Left lung (tissue), 10 donors: Measurements from ENCODE around the gene NR3C2. TPM values are rescaled to one million over a fixed set of nuclear protein-coding genes. Genes with fewer than 3 reads are reported as not detected.

ENCODE experiments used
- ATAC-seq: fragments of 200-7000 bp; cut with Tn5 transposase; one replicate; pipeline ENCODE4 v1.9.1; 2020; ENCODE audit warnings: moderate library complexity
- DNase-seq, 4 donors: peaks; one replicate each; pipeline ENCODE4 v3.0.0-alpha.2; 2013 to 2020
- H3K27ac ChIP-seq, 2 donors: fragments of 200-600 bp; sonication (generic) in 1 of 2; one replicate each; pipeline versions ENCODE4 v1.5.0 to v1.8.0; 2020 to 2021
- H3K27me3 ChIP-seq, 2 donors: fragments of 200-600 bp; sonication (generic) in 1 of 2; one replicate each; pipeline versions ENCODE4 v1.5.0 to v1.8.0; 2020 to 2021
- H3K36me3 ChIP-seq, 2 donors: fragments of 200-600 bp; sonication (generic) in 1 of 2; one replicate each; pipeline versions ENCODE4 v1.5.0 to v1.8.0; 2020 to 2021
- H3K4me1 ChIP-seq, 2 donors: fragments of 200-600 bp; one replicate each; pipeline ENCODE4 v1.8.0; 2021
- H3K4me3 ChIP-seq, 2 donors: fragments of 200-600 bp; sonication (generic) in 1 of 2; one replicate each; pipeline versions ENCODE4 v1.5.0 to v1.8.0; 2020 to 2021; ENCODE audit warnings: mild to moderate bottlenecking in 1 of 2
- H3K9me3 ChIP-seq, 2 donors: fragments of 200-600 bp; sonication (generic) in 1 of 2; one replicate each; pipeline versions ENCODE4 v1.5.0 to v1.8.0; 2020 to 2021
- intact Hi-C, 2 donors: fragments of 100-400 bp; cut with DNase I; formaldehyde crosslinking; loops; one replicate each; pipeline versions ENCODE4 v1.11.2 to v1.14.2; 2022
- polyA plus RNA-seq, 6 donors: library from polyadenylated mRNA; unstranded; fragments of 120-200 nt; gene quantifications; one replicate each; pipeline ENCODE4 v1.2.1, GENCODE V29; 2013; ENCODE audit not compliant: insufficient read length in 6 of 6
- total RNA-seq, 2 donors: library from RNA; stranded (reverse); fragmentation: NEBNext Ultra II Directional; extraction: Animal tissue kit (Norgen Biotek cat#: 25700); gene quantifications; one replicate each; pipeline ENCODE4 v1.2.1, GENCODE V29; 2021
- TF ChIP-seq, protein P1 (sequence below), 2 donors: fragments of 200-600 bp; sonication (generic) in 1 of 2; IDR thresholded peaks; one replicate each; pipeline versions ENCODE4 v1.5.0 to v1.8.0; 2021; ENCODE audit warnings: antibody characterized with exemption in 2 of 2
- donor health status: DM: no; HTN: yes; CAD: no.
- donor health status: DM: no; HTN: no; CAD: no.

NR3C2 gene
- total and polyA plus RNA-seq, 8 donors, result 13.1 to 25.0 (median 17.0) TPM

GRCh38 chr4:148265627-148266026, 176.6 kb downstream of the NR3C2 start:
- ATAC-seq, result no peak
- Histone ChIP-seq H3K9me3 (no peaks in the 10 kb centered on the region), H3K27me3 (no peaks in the 10 kb centered on the region), H3K4me1 (no peaks in the 10 kb centered on the region), H3K27ac (no peak overlapping the region), H3K36me3 (no peaks in the 10 kb centered on the region), H3K4me3 (no peak overlapping the region)
- TF ChIP-seq, protein P1, sequence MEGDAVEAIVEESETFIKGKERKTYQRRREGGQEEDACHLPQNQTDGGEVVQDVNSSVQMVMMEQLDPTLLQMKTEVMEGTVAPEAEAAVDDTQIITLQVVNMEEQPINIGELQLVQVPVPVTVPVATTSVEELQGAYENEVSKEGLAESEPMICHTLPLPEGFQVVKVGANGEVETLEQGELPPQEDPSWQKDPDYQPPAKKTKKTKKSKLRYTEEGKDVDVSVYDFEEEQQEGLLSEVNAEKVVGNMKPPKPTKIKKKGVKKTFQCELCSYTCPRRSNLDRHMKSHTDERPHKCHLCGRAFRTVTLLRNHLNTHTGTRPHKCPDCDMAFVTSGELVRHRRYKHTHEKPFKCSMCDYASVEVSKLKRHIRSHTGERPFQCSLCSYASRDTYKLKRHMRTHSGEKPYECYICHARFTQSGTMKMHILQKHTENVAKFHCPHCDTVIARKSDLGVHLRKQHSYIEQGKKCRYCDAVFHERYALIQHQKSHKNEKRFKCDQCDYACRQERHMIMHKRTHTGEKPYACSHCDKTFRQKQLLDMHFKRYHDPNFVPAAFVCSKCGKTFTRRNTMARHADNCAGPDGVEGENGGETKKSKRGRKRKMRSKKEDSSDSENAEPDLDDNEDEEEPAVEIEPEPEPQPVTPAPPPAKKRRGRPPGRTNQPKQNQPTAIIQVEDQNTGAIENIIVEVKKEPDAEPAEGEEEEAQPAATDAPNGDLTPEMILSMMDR (IDR thresholded peaks at IDR 0.05), result no peak
- intact Hi-C loops, result no loop called here
- DNase-seq, result no peak

GRCh38 chr4:148263802-148264201, 178.4 kb downstream of the NR3C2 start:
- ATAC-seq (no peak), DNase-seq (no peak)
- H3K36me3 ChIP-seq, result no peaks in the 10 kb centered on the region
- H3K27me3 ChIP-seq, result no peaks in the 10 kb centered on the region
- TF ChIP-seq, protein P1 (IDR thresholded peaks at IDR 0.05), result no peak
- intact Hi-C loops, result no loop called here
- H3K27ac ChIP-seq, result no peak overlapping the region
- H3K9me3 ChIP-seq, result no peaks in the 10 kb centered on the region
- H3K4me1 ChIP-seq, result no peaks in the 10 kb centered on the region
- H3K4me3 ChIP-seq, result no peak overlapping the region

GRCh38 chr4:148263127-148263526, 179.1 kb downstream of the NR3C2 start:
- H3K27me3 ChIP-seq, result no peaks in the 10 kb centered on the region
- TF ChIP-seq, protein P1 (IDR thresholded peaks at IDR 0.05), result no peak
- no peak overlapping the region for H3K4me3 ChIP-seq
- no peak for DNase-seq
- H3K4me1 ChIP-seq, result no peaks in the 10 kb centered on the region
- no peak for ATAC-seq
- intact Hi-C loops, result no loop called here
- no peak overlapping the region for H3K27ac ChIP-seq
- no peaks in the 10 kb centered on the region for H3K9me3 ChIP-seq
- no peaks in the 10 kb centered on the region for H3K36me3 ChIP-seq

GRCh38 chr4:148261848-148262247, 180.4 kb downstream of the NR3C2 start:
- Histone ChIP-seq H3K4me3 (no peak overlapping the region), H3K27ac (no peak overlapping the region), H3K4me1 (no peaks in the 10 kb centered on the region), H3K27me3 (no peaks in the 10 kb centered on the region), H3K9me3 (no peaks in the 10 kb centered on the region), H3K36me3 (no peaks in the 10 kb centered on the region)
- TF ChIP-seq, protein P1 (IDR thresholded peaks at IDR 0.05), result no peak
- intact Hi-C loops, result no loop called here
- ATAC-seq (no peak), DNase-seq (no peak)

DNA sequence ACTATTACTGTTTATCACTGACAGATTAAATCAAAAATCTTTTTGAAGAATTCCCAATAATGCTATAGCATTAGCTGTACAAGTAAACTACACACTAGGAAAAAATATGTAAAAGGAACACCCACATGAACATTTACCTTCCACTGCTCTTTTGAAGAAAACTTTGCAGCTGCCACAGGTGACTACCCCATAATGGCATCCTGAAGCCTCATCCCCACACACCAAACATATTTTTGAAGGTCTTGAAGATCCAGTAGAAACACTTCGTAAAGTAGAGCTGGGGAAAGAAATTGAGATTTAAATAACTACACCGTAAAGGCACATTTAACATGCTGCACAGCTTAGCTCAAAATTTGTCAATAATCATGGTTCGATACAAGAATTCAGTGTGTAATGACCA, 182.4 kb downstream of the NR3C2 start:
- intact Hi-C loops, result no loop called here
- ATAC-seq (no peak), DNase-seq (no peak)
- no peaks in the 10 kb centered on the region for H3K27me3 ChIP-seq
- H3K4me1 ChIP-seq, result no peaks in the 10 kb centered on the region
- H3K27ac ChIP-seq, result no peak overlapping the region
- no peak overlapping the region for H3K4me3 ChIP-seq
- TF ChIP-seq, protein P1 (IDR thresholded peaks at IDR 0.05), result no peak
- no peaks in the 10 kb centered on the region for H3K9me3 ChIP-seq
- no peaks in the 10 kb centered on the region for H3K36me3 ChIP-seq
